Measurements from ENCODE around the gene MYH15.

Gene MYH15

GRCh38 chr3:108509263-108509662 is 1.1 kb downstream of the MYH15 start:
- DNase-seq, result no peak

- no peak for DNase-seq
Observed at GRCh38 chr3:108507902-108508301, 2.5 kb downstream of the MYH15 start.

DNA sequence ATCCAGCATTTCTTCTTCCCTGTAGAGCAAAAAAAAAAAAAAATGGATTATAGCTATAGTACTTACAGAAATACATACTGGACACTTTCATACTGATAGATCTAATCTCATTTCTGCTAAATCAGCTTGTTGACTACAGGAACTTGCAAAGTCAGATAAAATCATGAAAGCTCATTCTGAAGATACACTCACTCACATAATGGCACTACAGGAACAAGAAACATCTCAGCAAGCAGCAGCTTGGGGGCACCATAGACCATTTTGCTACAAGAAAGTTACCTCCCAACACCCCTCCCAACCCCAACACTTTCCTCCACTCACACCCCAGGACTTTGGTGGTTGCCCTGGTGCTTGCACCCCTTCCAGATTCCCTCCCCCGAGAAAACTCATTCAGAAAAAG is 4.6 kb downstream of the MYH15 start:
- DNase-seq, result no peak

DNA sequence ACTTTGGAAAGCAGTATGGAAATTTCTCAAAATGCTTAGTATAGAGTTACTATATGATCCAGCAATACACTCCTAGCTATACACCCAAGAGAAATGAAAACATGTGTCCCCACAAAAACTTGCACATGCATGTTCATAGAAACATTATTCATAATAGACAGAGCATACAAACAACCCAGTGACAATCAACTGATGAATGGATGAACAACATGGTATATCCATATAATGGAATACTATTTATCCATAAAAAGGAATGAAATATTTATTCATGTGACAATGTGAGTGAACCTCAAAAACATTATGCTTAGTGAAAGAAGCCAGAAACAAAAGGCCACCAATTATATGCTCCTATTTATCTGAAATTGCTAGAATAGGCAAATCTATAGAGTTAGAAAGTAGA is 6.7 kb downstream of the MYH15 start:
- DNase-seq, result no peak

DNA sequence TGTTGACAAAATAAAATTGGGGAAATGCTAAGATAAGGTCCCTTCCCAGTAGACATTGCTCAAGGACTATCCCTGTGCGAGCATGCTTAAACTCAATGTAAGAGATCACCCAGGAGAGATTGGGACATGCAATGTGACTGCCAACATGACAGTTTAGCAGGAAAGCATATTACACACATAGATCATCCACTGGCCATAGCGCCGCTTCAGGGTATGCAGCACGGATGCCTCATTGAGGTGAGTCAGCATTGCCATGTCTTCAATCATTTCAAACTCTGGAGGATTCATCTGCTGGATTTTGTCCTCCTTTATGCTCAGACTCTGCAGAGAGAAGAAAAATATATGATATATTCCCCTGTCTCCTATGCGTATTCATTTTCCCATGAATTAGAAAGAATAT is 8.9 kb downstream of the MYH15 start:
- no peak for DNase-seq

GRCh38 chr3:108500728-108501127 is 9.7 kb downstream of the MYH15 start:
- no peak for DNase-seq

DNA sequence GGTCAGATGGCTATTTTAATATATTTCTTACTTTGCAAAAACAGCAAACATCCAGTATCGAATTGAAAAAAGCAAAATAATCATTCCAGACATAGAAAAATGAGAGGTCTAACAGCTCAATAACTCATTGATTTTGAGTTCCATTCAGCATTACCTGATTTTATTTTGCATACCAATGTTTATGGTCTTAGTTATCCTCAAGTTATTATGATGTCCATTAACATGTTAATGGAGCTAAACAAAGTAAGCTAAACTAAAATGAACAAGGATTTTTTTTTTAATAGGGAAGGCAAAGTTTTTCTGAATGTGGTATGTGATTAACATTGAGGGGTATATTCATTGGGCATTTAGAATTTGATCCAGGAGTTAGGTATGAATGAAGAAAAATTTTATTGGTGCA is 13.1 kb downstream of the MYH15 start:
- DNase-seq, result no peak

DNA sequence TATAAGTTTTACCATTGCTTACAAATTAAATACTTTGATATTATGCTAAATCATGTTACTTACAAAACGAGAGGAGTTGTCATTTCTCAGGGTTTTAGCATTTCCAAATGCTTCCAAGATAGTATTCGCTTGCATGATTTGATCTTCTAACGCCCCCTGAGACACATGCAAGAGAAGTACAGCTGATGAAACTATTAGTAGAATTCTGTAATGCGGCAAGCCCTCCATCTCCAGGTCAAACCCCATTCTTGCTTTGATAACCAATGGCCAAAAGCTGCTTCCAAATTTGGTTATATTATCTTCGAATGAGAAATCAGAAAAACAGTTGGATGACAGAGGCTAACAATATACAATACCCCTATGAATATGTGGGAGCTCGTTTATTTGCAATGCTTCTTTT is 14.7 kb downstream of the MYH15 start:
- DNase-seq, result no peak

GRCh38 chr3:108494906-108495531 is 15.4 kb downstream of the MYH15 start:
- DNase-seq, result no peak

DNA sequence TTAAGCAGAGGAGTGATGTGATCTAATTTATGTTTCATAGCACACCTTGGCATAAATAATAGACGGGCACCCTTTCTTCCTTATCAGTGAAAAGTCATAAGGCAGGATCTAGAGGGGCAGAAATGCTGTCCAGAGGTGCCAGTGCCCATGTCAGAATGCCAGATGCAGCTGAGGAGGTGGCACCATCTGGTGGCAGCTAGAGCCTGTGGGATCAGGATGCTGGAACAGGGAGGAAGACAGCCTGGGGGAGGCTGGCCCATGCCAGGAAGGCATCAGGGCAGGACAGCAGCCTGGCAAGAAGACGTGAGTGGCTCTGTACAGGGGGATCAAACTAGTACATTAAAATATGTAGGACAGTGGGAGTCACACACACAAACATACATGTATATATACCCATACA is 16.5 kb downstream of the MYH15 start:
- no peak for DNase-seq

- DNase-seq, result no peak
Observed at GRCh38 chr3:108491456-108491855, 18.9 kb downstream of the MYH15 start.

DNA sequence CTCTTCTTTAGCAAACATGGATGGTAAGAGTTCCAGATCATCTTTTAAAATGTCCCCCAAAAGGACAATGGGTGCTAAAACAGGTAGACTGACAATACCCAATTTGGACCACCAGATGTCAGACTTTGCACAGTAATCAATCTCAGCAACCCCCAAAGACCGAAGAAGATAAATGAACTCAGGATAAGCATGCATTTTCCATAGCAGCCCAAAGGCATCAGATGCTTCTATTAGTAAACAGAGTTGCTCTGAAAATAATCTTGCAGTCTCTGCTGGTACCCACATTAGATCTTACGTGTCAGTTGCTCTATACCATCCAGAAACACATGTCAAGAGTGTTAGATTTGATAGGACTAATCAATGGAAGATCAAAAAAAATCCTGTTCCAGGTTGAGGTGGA is 20.6 kb downstream of the MYH15 start:
- DNase-seq, result peak; percentile 71

DNA sequence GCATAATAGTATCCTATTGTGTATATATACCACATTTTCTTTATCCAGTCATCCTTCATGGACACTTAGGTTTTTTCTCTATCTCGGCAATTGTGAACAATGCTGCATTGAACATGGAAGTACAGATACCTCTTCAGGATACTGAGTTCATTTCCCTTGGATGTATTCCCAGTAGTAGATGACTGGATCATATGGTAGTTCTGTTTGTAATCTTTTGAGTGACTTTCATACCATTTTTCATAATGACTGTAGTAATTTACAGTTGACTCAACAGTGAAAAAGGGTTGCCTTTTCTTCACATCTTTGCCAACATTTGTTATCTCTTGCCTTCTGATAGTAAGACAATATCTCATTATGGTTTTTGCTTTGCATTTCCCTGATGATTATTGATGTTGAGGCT is 21.8 kb downstream of the MYH15 start:
- no peak for DNase-seq

DNA sequence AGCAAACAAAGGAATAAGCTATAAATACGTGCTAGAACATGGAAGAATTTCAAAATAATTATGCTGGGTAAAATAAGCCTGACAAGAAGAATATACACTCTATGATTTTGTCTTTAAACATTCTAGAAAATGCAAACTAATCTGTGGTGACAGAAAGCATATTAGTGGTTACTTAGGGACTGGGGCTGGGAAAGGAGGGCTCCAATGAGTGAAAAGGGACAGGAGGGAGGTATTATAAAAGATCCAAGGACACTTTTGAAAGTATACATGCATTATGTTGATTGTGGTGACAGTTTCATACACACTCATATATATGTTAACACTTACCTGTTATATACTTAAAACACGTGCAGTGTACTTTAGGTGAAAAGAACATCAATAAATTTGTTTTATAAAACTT is 23.0 kb downstream of the MYH15 start:
- no peak for DNase-seq

- DNase-seq, result no peak
Observed at GRCh38 chr3:108486941-108487340, 23.5 kb downstream of the MYH15 start.

GRCh38 chr3:108486338-108486737 is 24.1 kb downstream of the MYH15 start:
- no peak for DNase-seq

DNA sequence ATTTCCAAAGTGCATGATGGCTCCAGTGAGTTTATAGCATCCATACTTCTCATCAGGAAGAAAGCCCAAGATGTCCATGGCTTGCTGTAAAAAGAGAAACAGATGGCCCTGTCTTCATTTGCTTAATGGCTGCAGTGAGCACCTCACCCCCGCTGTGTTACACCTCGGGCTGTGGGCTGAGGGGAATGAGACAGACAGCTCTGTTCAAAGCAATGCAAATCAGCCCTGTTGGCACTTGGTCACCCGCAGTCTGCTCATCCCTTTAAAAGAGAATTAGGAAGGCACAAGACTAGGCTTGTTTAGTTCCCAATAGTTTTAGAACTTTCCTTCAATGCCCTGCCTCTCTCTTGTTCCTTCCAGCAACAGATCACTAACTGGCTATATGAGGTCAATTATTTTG is 25.2 kb downstream of the MYH15 start:
- no peak for DNase-seq

GRCh38 chr3:108479224-108479623 is 31.2 kb downstream of the MYH15 start:
- no peak for DNase-seq

DNA sequence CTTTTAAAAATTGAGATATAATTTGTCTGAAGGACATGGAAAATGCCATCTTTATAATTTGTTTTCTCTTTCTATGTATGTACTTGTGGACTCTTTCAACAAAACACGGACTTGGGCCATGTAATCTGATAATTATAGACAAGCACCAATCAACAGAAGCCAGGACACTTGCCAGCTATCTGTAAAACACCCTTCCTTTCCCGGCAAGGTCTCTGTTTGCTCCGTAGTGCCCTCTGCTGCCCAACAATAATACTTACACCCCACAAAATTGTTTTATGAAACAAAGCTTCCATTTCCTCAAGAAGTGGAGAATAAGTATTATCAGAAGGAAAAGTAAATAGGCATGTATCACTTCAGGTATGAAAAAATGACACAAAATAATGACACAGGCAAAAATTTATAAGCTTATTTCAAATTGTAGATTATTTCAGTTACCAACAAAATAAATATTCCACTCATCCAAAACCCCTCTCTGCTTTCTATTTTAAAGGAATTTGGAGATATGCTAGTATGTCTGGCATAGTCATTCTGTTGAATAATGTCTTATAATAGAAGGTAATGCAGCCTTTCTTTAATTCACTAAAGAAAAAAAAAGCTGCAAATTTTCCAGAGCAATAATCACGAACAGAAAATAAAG is 32.8 kb downstream of the MYH15 start:
- DNase-seq, result peak; percentile 62

- no peak for DNase-seq
Observed at GRCh38 chr3:108475220-108475782, 35.1 kb downstream of the MYH15 start.

DNA sequence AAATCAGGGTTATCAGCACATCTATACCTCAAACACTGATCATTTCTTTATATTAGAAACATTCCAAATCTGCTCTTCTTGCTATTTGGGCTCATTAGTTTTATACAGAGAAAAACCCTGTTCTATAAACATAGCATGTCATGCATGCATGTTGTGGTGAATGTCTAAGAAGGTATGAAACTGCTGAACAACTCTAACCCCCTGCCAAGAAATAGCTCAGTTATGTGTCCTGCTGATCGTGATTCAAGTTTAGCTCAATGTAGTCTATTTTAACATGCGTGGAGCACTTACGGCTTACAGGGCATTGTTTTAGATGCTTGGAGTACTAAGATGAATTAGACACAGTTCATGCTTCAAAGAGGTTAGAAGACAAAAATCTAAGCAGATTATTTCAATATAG is 35.8 kb downstream of the MYH15 start:
- DNase-seq, result no peak

DNA sequence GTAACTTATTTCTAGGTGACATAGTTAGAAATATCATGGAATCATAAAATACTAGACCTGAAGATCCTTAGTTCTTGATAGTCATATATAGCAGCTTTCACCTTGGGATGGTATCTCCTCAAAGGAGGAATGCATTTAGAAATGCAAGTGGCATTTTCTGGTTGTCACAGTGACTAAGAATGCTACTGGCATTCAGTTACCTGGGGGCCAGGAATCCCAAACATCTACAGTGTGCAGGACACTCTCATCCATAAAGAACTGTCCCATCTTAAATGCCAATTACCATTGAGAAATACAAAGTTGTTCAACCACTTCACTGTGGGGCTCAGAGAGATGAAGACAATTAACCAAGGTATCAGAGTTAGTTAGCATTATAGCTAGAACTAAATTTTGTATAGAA is 36.7 kb downstream of the MYH15 start:
- no peak for DNase-seq

DNA sequence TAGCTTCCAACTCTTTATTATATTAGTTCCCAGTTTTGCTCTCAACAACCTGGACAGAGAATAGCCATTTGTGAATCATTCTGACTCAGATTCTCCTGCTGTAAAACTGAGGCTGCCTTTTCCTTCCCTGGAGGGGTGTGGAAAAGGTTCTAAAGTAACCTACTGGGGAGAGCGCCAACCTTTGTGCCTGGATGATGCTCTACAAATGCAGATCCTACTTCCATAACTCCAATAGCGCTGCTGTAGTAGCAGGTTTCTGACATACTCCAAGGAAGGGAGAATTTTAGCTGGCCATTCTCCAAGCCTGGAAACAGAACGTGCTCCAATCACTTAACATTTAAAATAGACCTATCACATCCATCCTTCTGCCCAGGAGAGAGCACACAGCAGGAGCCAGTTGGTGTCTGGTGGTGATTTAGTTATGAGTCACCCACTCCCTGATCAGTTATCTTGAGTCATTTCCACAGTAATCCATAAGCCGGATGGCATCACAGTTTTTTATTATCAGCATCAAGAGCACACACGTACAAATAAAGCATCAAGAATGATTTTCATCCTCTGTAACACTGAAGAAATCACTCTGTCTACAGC is 38.3 kb downstream of the MYH15 start:
- no peak for DNase-seq

DNA sequence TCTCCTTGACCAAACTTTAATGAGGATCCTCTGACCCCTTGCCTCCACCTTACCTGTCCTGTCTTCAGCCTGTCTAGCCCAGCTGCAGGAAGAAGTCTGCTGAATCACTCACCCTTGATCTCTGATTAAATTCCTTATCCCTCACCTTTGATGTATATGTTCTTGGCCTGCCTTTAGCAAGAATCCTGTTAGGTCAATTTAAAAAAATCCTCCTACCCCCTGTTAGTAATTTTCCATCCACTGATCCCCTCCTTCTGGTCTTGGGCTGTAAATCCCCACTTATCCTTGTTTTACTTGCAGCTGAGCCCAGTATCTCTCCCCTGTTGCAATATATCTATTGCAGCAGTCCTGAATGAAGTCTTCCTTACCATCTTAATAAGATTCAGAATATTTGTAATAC is 39.0 kb downstream of the MYH15 start:
- DNase-seq, result no peak

GRCh38 chr3:108469126-108469525 is 41.3 kb downstream of the MYH15 start:
- no peak for DNase-seq

Data from CD4-positive, alpha-beta T cell treated with Interleukin-21 for 1 hour (primary cell).